Activated CD4-positive, alpha-beta T cell treated with anti-CD3 and anti-CD28 coated beads for 4 hours (primary cell): ENCODE results near the gene DNAJC11.
A peak's percentile ranks its signal among the peaks of the same experiment; 100 is the strongest.
"Not testable (repeated sequence)": the region's sequence is repeated elsewhere in the genome, so short reads cannot be mapped to it uniquely, and the experiment has no call there.

Experiments
- DNase-seq, 2 donors: peaks; one replicate each; pipeline ENCODE4 v3.0.0-alpha.2; 2020

DNAJC11 gene

DNA sequence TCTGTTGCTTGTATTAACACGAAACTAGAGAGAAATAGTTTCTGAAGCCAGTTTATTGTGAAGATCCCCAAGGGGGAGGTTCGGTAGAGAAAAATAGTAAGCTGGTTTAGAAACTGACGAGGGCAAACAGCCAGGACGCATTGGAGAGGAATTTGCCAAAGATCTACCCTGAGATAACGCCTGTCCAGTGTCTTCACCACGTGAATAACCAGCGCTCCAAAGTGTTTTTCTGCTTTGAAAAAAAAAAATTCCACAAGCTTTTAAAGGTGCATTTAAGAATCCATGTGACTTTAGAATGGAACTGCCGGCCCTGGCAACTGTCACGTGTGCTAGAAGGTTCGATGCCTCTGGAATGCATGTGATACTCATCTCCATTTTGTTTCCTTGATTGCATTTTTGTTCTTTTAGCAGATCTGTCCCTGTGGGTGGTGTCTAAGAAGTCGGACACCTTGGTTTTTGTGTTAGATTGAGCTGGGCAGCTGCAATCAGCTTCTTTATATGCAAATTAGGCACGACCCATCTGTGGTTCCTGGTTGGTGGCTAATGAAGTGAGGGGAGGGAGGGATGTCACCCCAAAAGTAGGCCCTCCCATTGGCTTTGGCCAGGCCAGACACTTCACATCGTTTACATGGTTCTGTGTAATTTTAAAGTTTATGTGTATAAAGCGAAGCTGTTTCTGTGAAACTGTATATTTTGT, 78.2 kb downstream of the DNAJC11 start:
- DNase-seq = no peak

DNA sequence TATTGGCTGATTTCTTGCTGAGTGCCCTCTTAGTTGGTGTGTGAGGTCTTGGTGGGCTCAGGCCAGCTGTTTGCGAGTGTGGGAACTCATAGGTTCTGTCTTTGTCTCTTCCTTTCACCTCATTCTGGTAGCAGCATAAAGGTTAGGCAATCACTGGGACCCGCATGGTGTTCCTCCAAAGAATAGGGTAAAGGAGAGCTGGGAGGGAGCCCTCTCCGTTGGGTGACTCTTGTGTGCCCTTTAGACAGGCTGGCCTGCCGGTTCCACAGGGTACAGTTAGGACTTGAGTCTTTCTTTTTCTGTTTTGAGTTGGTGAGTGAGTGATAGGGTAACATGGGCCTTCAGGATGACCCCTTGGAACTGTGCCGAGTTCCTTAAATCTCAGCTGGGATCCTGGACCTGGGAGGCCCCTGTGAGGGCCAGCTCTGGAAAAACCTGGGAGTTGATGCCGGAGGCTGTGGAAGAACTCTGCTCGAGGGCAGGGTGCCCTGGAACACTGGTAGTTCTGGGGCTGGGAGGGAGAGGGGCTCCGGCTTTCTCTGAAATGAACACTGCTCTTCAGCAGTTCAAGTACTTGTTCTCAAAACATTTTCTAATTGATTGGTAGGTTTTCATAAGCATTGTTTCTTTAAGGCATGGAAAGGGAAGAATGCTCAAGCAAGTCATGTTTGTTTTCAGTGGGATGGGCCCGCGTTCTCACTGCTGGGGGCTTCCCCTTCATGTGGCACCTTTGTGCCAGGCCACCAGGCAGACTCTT, 79.0 kb downstream of the DNAJC11 start:
- DNase-seq = no peak

GRCh38 chr1:6621429-6622391, 79.9 kb downstream of the DNAJC11 start:
- no peak for DNase-seq

GRCh38 chr1:6619045-6619444, 82.6 kb downstream of the DNAJC11 start:
- no peak for DNase-seq

DNA sequence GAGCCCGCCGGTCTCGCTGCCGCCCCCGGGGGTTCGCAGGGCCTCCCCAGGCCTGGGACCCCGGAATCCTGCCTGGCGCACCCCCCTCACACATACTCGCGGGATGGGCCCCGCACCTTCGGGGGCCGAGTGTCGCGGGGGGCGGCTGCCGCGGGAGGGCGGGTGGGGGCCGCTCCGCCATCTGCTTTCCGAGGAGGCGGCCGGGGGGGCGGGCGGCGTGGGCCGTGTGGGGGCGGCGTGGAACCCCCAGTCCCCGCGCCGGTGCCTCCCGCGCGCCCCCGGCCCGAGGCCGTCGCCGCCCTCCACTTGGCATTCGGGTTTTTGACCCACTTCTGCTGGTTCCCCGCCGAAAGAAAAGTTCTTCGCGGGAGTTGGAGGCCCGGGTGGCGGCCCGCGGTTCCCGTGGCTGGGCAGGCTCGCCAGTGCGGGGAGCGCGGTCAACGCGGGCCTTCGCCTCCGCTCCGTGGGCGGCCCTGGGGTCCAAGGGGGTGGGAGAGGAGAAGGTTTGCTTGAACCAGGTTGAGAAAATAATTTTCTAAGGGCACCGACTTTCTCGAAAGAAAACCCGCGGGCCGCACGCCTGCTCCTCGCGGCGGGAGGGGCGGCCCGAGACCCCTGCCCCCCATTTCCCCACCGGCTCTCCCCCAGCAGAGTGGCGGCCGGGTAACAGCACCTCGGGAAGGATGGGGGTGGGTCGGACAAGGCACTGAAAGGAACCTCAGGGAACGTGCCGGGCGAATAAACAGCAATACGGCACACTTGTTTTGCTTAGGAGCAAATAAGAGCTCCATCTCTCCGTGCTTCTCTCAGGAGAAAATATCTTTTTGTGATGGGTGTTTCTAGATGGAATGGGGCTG, 86.5 kb downstream of the DNAJC11 start:
- peak; percentile 24 to 41 for DNase-seq

DNA sequence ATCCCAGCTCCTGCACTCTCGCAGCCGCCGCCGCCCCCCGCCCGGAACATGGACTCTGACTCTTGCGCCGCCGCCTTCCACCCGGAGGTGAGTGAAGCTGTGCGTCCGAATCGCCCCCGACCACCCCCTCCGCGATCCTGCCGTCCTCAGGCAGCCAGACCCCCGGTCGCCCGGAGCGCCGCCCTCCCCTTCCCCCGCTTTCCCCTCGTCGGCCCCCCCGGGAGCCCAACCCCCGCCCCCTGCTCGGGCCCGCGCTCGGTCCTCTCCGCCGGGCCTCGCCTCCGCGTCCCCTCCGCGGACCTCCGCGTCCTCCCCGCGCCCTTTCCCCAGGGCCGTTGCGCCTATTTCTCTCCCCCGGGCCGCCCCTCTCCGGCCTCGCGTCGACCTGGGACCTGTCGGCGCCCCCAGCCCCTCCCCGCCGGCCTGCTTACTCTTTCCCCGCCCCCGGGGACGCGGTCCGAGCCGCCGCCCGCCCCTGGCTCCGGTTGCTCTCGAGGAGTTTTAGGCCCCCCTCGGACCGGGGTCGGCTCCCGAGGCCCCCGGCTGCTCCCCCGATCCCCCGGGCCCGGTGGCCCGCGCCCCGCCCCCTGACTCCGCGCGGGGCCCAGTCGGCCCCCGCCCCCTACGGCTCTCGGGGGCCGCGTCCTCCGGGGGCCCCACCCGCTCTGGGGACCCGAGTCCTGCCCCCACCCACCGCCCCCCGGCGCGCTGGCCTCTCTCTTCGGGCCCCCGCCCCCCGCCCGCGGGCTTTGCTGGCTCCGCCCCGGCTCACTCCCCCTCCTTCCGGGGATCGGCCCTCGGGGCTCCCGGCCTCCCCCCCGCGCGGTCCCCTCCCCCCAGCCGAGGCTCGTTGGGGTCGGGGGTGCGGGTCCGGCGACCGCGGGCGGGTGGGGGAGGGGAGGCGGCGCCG, 87.3 kb downstream of the DNAJC11 start:
- DNase-seq = peak; percentile 63 to 68

- DNase-seq = peak; percentile 99
Measured at GRCh38 chr1:6613361-6614018, 88.1 kb downstream of the DNAJC11 start, which contains the start of gene PHF13. PHF13 (plus strand) TSS chr1:6613731; CDS start chr1:6614067, 336 bp downstream.

DNA sequence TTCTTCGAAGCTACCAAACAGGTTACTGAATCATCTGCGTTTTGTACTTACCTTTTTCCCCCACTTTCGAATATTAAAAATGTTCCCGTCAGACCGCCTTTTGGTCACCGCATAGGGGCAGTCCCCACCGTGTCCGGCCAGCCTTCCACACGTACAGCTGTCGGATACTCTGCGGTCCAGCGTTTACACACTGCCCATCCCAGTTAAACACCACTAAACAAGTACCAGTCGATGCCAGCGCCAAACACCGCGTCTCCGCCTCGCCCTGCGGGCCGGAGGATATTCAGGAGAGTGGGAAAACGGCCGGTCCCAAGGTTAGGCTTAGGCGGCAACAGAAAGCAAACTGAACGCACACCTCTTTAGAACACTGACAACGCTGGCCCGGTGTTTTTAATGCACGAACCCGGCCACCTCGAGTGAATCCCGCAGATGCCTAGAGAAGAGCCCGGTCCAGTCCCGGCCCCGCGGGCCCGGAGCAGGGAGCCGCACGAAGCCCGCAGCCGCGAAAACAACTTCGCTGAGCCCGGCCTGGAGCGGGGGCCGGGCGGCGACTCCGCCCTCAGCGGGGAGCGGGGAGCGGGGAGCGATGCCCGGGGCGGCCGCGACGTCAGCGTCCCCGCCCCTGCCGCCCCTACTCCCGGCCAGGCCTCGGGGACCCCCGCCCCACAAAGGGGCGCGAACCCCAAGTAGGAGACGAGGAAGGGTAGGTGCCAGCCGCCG, 88.8 kb downstream of the DNAJC11 start:
- no peak for DNase-seq

DNA sequence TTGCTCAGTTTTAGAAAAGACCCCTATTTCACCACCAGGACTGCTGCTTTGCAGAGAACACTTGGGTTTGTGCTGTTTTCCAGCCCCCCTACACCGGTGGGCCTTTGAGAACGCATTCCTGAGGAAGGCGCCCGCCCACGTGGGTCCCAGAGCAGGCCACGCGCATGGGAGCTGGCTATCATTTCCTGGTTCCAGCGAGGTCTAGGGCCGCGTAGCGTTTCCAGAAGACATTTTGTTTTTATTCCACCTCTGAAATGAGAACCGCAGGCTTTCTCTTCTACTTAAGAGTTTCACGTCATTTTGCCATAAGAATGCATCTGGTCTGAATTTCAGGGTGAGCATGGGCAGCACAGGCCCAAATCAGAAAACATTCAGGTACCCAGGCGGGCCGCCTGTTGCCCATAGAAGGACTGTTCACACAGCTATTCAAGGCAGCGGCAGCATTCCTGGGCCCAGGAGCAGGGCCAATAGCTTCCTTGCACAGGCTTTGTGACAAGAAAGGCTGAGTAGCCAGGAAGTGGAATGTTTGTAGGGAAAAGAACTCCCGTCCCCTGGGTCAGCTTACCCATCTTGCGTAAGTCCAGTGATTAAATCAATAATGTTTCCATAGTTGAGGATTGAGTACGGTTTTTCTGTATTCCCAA, 97.6 kb downstream of the DNAJC11 start:
- DNase-seq = no peak

DNA sequence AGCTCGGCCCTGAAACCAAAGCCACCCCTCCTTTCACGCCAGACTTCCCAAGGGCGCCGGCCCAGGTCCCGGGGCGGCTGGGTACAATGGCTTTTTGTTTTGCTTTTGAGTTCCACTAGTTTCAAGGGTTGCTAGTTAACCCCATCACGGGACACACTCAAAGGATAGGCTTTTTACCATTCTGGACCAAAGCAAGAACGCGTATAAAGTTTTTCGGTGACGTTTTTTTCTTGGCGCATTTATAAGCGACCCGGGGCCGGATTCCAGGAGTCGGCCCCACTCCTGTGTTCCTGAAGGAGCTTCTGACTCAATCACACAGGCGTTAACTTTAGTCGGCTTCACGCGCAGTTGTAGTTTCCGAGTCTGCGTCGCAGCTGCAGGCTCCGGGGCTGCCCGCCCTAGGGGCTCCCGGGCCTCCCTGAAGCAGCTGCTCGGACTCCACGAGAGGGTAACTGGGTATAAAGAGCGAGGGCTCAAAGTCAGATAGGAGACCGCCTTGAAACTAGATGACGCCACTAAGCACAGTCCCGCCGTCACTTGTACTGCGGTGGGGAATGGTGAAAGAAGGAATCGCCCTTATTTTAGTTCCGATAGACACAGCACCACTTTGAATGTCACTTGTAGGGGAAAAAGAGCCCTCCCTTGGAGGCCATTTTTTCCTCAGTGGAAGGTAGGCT, 98.2 kb downstream of the DNAJC11 start:
- peak; percentile 51 to 56 for DNase-seq

DNA sequence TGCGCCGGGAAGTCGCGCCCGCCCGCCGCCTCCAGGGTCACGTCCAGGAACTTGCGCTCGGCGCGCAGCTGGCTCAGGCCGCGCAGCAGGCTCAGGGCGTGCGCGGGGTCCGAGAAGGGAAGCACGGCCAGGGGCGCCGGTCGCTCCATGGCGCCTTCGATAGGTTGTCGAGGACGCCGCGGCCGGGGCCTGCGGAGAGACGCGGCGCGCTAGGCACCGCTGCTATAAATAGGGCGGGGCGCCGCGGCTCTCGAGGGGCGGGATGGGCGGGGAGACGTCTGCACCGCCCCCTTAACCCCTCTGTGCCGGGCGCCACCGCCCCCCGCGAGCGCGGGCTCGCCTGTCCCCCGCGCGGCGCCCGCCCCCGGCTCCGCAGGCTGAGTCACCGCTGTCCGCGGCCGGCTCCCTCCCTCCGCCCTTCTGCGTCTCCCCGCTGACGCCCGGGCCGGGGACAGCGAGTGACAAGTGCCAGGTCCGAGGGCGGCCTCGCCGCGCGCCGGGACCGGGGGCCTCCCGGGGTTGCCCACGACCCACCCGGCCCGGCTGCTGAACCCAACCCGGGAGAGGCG, 98.9 kb downstream of the DNAJC11 start, which contains the start of gene KLHL21:
Gene KLHL21, minus strand, starts transcription at position 201 of the 569 bp plus-strand sequence. Its CDS starts 52 bp downstream, at position 149.
- DNase-seq = peak; percentile 86 to 90

- peak; percentile 25 to 29 for DNase-seq
Measured at GRCh38 chr1:6601923-6602668, 99.5 kb downstream of the DNAJC11 start.

DNA sequence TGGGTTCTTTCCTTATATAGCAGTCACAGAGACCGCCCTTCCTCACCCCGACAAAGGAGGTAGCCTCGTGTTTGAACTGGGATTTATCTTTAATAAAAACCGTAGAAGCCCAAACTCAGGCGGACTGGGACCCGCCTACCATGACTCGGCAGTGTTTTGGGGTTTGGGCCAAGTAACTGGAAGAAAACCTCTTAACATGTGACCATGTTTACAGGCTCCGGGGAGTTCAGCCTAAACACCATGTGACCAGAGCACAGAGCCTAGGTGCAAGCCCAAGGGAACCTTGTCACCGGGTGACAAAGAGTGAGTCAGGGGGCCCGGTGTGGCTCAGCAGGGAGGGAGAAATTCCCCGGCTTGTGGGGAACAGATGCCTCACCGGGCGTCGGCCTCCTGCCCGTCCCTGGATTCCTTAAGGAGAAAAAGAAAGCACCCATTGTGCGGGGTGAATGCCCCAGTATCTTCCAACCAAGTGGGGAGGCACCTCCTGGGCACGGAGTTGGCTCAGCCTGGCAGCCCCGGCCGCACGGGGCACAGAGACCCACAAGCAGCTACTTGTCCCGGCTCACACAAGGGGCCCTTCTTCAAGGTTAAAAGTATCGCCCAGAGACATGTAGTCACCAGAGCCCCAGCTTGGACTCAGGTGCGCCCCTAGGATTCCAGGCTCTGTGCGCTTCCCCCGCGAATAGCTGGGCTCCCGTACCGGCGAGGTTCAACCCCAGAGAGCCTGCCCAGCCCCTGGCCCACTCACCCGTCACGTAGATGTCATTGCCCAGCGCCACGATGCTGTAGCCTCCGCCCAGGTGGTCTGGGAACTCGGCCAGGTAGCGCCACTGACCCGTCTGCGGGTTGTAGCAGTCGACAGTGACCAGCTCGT, 100.3 kb downstream of the DNAJC11 start:
- peak; percentile 82 to 84 for DNase-seq

DNA sequence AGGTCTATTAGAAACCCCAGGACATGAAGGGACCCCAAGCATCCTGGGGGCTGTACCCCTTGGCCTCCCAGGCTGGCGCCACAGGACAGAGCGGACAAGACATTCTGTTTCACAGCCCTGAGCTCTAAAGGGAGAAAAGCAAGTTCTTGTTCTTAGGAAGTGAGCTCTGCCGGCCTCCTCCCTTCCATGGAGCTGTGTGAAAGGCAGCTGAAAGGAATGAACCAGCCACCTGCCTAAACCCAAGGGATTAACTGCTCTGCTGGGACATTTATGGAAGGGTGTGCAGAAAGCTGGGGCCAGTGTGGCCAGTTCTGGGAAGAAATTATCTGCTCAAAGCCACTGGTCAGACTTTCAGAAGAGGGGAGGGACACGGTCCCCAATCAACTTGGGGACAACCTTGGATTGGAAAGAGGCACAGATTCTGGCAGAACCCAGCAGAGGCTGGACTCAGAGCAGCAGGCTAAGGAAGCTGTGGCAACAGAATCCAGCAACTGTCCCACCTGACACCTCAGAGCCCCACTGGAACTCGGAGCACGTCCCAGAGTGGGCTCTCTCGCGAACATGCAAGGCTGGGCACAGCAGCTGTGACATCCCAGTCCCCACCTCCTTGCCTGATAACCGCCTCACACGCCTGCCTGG, 101.1 kb downstream of the DNAJC11 start:
- no peak for DNase-seq

GRCh38 chr1:6599991-6600390, 101.6 kb downstream of the DNAJC11 start:
- not testable (repeated sequence) for DNase-seq
